ENCODE measurements around the gene OST4.
"Not testable (repeated sequence)": the region's sequence is repeated elsewhere in the genome, so short reads cannot be mapped to it uniquely, and the experiment has no call there.

The OST4 gene

DNA sequence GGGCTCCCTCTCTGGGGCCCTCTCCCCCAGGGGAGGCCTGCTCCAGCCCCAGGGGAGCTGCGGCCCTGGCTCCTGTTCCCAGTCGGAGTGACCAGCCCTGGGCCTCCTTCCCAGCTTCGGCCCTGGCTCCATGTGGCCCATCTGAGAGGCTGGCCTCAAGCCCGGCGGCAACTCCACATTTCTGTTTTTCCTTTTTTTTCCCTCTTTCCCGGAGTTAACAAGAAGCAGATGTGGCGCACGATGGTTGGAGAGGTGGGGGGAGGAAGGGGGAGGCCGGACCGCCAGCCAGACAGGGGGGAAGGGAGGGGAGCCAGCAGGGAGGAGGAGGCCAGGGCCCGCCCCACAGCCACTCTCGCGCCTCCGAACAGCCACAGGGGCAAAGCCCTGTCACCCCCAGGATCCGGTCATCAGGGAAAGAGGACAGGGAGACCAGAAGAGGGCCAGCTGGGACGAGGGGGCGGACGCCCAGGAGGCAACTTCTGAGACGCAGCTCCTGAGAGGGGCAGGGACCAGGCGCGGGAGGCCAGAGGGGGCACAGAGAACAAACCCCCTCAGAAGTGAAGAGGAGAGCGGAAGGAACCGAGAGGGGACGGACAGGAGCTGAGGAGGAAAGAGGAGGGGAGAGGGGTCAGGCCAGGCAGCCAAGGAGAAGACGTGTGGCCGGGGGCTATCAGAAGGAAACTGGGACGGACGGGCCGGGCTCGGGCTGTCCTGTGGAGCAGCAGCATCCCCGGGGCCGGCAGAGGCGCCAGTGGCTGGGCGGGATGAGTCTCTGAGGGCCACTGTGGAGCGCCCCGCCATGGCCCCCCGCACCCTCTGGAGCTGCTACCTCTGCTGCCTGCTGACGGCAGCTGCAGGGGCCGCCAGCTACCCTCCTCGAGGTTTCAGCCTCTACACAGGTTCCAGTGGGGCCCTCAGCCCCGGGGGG, 7.1 kb upstream of the OST4 start, which contains the start of gene EMILIN1:
Gene EMILIN1 (plus strand): TSS at position 349 of the 928 bp plus-strand sequence. CDS start 451 bp downstream, at position 800.
- FAIRE-seq, result no peak

DNA sequence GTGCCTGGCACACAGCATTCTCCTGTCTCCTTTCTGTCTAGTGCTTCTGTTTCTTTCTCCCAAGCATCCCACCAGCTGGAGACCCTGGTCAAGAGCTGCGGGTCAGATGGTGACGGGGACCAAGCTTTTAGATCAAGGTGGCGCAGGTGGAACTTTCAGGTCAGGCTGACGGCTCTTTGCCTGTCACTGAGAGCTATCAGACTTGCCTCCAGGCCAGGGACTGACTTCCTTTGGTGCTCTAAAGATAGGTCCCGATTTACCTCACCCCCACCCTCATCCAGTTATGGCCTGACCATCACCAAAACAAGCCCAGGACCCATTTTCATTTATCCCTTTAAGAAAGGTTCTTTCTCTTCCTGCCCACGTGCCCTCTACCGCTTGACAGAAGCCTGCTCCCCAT, 5.8 kb upstream of the OST4 start:
- no peak for FAIRE-seq

DNA sequence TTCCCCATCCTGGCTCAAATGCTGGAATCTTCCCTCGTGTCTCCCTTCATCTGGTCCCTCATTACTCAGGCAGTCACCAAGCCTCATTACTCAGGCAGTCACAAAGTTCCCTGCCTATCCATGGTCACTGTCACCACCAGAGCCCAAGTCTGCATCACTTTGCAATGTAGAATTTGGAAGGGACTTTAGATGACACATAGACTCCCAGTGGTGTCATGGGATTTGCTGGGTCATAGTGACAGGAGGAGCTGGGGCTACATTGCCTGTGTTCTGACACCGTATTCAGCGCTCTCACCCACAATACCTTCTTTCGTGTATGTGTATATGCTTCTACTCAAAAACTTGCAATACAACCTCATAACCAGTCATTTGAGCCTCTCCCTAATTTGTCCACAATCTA, 4.9 kb upstream of the OST4 start:
- no peak for FAIRE-seq

DNA sequence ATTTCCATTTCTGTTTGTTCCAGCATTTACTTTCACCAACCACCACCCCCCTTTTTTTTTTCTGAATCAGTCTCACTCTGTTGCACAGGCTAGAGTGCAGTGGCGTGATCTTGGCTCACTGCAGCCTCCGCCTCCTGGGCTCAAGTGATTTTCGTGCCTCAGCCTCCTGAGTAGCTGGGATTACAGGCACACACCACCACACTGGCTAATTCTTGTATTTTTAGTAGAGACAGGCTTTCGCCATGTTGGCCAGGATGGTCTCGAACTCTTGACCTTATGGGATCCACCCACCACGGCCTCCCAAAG, 4.1 kb upstream of the OST4 start:
- FAIRE-seq, result not testable (repeated sequence)

DNA sequence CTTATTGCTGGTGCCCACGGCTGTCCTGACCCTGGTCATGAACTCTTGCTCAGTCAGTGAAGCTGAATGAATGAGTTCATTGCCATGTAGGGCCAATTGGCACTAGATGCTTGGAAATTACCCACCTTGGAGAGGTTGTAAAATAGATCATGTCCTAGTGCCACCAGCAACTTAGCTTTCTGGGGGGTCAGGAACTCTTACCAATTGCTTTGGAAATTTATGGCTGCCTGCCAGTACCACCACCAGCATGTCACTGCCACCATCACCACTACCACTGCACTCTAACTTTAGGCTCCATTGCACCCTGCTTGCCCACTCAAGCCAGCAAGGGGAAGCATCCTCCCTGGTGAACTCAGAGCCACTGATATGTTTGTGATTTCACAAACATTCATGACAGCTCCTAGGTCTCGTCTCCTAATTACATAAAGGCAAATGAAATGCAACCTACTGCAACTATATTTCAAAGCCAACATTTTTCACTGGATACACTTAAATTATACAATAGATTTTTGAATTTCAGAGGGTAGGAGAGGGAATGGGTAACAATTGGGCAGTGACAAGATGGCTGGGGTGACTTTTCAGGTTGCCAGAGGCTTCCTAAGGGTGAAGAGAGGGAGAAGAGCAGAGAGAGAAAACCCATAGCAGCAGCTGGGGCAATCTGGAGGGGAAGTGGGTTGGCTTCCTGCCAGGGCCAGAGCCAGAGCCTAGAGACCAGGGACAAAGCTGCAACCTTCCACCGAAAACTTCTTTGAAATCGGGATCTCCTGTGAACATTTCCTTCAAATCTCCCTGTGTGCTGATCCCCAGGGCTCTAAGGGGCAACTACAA, 3.5 kb upstream of the OST4 start:
- FAIRE-seq, result no peak

DNA sequence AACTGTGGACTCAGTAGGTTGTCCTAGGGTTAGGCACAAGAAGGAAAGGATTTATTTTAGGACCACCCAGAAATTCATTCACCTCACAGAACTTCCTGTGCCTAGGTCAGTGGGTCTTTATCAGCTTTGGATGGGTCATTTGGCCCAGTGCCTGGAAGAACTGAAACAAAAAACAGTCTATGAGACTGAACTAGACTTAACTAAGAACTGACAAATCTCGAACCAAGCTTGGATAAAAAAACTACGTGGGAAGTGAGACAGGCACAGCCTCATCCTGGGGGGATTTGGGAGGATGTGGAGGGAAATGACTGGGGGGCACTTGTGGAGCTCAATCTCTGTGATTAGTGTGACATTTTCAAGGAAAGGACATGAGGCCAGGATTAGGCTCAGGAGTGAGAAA, 2.3 kb upstream of the OST4 start:
- no peak for FAIRE-seq

DNA sequence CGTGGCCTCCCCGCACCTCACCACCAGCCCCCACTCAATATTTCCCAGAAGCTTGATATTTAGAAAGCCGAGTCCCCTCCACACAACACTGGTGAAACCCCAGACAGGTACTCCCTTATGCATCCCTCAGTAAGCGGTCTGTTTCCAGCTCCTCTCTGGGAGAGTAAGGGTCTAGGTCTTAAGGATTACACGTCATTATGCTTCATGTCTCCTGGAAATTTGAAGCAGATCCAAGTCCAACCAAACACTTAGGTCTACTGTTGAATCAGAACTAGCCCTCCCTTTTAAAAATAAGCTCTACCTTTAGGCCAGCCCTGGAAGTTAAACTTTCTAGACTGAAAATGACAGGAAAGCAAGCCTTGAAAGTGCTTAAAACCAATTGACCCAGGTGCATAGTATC, 1.5 kb upstream of the OST4 start:
- no peak for FAIRE-seq

DNA sequence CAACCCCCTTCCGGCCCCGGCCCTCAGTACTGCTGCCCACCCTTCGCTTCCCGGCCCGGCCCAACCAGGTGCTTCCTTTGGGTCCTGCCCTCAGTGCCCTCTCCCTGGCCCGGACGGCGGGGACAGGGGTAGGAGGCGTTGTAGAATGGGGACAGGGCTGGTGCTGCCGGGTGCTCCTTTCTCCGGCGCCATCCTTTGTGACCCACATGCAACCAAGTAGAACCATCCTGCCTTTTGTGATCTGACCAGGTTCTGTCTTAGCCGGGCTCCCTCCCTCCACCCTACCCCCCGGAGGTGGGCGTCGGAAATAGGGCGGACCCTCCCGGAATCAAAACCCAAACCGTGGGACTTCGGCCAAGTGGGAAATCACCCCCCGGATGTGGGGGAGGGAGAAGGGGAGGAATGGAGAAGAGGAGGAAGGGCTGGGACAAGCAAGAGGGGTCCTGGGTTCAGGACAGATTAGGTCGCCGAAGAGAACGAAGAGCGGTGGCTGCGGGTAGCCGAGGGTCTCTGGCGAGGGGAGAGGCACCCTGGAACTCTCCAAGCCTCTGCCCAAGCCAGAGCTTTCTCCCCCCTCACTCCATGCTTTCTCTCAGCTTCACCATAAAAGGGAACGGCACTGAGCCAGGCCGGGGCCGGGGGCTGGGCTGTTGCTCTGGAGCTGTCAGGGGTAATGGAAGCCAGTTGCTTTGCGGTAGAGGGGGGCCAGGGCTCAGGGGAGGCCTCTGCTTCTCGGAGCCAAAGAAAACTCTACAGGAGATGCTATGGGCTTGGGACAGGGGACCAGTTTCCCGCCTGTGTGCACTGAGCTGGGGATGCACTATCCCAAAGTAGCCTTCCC, 756 bp upstream of the OST4 start:
- FAIRE-seq, result no peak

DNA sequence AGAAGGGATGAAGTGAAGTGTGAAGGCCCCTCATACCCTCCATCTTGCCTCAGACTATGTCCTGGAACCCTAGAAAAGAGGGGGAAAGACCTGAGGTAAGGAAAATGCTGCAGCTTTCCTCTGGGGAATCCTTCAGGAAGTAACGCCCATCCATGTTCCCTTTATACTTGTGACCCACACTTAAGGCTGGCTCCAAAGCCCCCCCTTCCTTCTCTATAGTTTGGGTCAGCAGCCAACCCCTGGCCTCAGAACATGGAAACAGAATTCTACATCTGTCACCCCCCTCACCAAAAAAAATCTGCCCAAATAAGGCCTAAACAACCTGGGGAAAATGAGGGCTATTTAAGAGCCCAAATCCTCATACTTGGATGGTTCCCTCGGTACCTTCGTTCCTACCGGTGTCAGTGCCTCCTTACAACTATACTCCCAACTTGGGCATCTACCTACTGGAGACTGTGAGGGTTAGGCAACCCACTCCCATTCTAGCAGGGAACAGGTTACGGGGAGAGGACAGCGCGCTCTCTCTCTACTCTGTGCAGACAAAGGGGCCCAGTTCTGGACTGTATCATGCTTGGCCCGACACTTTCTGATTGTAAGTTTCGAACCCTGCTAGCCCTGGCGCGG, 689 bp downstream of the OST4 start:
- FAIRE-seq, result no peak

DNA sequence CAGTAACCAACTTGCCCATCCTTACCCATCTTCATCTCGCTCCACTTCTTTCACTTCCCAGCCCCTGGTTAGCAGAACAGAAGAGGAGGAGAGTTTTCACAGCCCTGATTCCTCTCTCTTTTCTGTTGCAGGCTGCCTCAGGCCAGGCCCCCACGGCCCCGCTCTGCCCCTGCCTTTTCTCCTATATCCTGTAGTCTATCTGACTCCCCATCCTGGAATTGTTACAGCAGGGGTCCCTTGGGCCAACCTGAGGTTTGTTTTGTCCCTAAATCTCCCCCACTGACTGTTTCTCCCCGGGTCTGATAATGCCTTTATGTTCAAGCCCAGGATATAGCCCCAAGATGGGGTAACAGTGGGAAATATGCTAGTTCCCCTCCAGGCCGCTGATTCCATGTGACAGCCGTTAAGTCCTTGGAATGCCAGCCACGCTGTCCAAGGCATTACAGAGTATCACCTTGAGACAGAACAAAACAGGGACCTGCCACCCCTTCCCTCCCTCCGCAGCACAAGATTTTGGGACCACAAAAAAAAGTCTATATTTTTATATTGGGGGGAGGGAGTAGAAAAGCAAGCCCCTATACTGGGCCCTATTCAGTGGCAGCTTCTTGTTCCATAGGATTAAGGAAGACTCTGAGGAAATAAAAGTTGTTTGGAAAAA, 1.4 kb downstream of the OST4 start:
- no peak for FAIRE-seq

DNA sequence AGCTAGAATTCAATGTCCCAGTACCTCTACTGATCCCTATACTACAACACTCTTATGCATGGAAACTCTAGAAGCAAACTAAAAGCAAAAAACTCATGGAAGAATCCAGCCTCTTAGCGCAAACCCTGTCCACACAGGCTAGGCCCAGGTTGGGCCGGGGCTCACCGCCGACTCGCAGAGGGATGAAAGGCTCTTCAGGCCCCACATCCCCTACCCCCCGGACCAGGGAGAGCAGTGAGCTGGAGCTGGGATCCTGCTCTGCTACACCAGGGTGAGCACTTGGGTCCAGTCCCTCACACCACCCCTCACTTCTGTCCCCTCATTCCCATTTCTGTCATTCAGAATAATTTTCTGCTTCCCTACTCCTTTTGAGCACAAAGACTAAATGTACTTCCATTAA, 2.0 kb downstream of the OST4 start:
- no peak for FAIRE-seq

DNA sequence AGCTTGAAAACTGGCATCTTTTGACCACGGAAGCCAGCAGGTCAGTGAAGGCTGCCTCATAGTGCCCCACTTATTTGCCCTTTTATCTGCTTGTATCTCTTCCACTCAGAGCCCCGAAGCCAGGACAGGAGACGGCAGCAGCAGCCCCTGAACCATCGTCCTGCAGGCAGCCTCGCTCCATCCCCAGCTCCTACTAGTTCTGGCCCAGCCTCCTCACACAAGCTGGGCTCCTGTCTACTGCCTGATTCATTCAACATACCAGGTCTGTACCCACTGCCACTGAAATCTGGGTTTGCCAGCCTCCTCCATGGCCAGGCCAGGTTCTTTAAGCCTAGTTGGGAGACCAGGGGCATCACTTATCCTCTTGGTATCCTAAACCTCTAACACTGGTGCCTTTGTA, 4.1 kb downstream of the OST4 start:
- FAIRE-seq, result no peak

DNA sequence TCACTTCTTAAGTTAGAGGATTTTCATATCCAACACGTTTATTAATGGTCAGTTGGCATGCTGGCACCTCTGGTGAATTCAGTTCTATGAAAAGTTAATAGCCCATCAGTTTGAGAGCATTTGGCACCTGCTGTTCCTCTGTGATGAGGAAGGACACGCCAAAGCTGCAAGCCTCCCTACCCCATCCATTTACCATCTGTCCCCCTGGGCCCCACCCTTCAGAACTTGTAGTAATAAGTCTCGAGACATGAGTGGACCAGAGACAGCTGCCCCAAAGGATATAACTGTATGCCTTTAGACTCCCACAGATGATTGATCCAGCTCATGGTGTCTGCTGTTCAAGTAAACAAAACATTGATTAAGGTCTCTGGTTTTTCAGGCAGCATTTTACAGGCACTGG, 6.3 kb downstream of the OST4 start:
- no peak for FAIRE-seq

DNA sequence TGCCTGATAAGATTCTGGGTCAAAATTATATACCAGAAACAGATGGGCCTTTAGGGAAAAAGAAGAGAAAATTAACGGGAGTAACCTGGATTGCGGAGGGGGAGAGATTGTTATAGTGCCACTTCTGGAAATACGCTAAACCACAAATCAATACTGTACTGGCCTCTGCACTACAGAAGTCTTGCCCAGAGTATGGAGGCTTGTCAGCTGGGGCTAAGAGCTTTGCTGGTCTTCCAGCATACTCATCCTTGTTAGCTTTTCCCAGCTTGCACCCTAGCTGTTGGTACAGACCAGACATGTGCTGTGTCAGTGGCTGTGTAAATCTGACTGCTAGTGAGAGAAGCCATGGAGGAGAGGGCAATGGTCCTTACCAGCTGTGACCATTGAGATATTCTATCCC, 11.1 kb downstream of the OST4 start:
- no peak for FAIRE-seq

DNA sequence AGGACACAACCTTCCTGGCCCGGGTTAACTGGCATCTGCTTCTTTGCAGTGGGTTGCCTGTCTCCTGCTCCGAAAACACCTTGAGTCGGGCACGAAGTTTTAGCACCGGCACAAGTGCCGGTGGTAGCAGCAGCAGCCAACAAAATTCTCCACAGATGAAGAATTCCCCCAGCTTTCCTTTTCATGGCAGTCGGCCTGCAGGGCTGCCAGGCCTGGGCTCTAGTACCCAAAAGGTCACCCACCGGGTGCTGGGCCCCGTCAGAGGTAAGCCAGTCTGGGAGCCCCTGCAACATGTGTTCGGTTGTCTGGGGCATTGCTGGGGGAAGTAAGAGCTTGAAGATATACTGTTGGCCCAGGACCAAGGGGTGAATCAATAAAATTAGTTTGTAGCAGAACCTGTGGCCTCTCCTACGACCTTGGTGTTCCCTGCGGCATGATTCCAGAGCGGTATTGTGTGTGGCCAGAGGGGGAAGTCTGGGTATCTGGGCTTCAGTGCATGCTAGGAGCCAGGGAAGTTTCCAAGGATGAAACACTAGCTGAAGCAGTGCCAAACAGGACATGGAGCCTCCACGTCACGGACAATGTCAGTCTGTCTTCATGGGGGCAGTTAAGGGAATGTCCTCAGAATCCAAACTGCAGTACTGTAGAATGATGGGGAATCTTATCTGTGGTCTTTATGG, 12.2 kb downstream of the OST4 start:
- FAIRE-seq, result no peak

DNA sequence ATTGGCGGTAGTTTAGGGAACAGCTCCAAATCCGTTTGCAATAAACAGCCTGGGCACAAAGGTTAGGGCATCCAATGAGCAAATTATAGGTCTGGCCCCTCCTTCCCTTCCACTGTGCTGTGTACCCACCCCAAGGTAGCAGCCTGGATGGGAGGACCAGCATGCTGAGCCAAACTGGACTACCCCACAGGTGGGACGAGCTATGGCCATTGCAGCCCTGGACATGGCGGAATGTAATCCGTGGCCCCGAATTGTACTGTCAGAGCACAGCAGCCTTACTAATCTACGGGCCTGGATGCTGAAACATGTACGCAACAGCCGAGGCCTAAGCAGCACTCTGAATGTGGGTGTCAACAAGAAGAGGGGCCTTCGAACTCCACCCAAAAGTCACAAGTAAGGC, 13.2 kb downstream of the OST4 start:
- no peak for FAIRE-seq

DNA sequence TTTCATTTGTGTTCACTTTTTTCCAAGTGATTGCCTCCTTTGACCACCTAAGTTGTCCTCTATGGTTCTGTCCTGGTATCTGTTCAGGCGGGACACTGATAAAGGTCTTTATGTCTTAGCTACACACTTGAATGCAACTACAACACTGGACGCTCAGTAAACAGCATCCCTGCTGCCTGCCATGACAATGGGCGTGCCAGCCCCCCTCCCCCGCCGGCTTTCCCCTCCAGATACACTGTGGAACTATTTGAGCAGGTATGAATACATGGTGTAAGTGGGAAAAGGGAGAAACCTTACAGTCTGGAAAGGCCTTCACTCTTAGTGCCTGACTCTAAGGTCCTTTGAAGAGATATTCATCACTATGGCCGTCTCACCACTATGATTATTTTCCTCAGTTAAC, 14.3 kb downstream of the OST4 start:
- no peak for FAIRE-seq

DNA sequence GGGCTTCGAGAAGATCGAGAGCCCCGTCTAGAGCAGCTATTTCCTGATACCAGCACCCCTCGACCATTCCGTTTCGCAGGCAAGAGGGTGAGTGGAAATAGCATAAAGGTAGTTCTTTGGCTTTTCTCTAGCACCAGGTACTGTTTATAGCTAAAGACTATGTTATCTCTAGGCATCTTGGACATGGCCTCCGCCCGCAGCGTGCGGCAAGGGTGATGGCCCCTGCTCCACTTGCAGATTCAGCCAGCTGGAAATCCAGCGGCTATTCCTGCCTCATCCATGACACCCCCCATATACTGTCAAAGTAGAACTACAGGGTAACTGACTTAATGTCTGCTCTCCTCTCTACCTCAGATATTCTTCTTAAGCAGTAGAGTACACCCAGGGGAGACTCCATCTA, 16.7 kb downstream of the OST4 start:
- FAIRE-seq, result no peak

DNA sequence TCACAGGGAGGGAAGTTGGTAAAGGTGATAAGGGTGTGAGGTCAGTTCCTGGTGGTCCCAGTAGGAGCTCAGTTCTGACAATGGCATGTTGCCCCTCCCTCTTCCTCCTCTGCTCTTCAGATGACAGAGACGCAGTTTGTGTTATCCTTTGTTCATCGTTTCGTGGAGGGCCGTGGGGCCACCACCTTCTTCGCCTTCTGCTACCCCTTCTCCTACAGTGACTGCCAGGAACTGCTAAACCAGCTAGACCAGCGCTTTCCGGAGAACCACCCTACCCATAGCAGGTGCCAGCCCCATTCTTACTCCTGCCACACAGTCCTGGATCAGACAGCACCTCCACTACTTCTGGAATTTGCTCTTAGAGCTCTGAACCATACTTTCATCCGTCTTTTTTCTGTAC, 17.7 kb downstream of the OST4 start:
- no peak for FAIRE-seq

DNA sequence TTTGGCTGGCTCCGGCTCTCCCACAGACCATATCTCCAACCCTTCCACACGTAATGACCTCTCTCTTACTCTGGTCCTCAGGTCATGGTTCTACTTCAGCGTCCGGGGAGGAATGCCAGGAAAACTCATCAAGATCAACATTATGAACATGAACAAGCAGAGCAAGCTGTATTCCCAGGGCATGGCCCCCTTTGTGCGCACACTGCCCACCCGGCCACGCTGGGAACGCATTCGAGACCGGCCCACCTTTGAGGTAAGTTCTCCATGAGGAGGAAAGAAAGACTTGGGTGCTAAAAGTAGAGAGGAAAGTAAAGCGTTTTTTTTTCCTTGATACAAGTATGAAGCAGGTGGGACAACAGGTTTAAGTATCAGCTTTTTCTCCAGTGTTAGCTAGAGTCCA, 18.1 kb downstream of the OST4 start:
- FAIRE-seq, result no peak

DNA sequence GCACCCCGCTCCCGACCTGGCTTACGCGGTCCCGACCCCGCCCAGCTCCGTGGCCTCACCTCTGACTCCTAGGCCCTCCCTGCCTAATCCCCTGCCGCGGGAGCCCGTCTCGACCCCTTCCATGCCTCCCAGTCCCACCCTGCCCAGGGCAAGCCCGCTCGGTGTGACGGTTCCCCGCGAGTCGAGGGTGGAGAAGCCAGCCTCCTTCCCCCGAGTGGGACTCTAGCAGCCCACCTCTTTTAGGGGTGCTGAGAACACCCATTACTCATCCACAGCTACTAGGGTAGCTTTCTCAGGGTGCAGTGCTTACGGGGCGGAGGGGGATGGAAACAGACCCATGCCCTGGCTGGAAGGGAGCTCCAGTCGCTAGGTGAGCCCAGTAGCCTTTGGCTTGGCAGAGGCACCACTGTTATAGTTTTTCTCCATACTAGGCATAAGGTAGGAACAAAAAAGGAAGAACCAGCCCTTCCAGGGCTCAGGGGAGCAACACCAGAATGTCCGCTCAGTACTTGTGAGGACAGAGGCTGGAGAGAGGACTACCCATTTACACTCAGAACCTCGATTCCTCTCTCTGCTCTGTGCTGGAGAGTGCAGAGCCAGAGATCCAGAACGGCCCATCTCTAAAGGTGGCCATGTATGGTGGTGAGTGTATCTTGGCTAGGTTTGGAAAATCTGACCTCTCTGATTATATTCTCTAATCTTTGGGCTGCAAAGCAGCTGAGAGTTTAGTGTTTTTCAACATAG, 19.4 kb downstream of the OST4 start:
- no peak for FAIRE-seq

Data from islet of Langerhans (tissue), 1 donor.